Panc1 (cell line): ENCODE results near the gene RNF175. TPM values are rescaled to one million over a fixed set of nuclear protein-coding genes. Genes with fewer than 3 reads are reported as not detected.
"Not testable (repeated sequence)": the region's sequence is repeated elsewhere in the genome, so short reads cannot be mapped to it uniquely, and the experiment has no call there.

Experiments used
- ATAC-seq: fragments of 200-7000 bp; cut with Tn5 transposase; 2 replicates; pipeline ENCODE4 v1.9.1; 2020; ENCODE audit warnings: mild to moderate bottlenecking, moderate library complexity
- BruUV-seq: library from RNA; stranded (reverse); fragments of 400-500 nt; replicated peaks from 2 replicates; lab custom pipeline; 2021; lab: Mats Ljungman, UMichigan
- CTCF ChIA-PET: fragments of 300-600 bp; sonication (Branson Sonifier 250); formaldehyde crosslinking; loops from one replicate; lab custom pipeline; 2022; ENCODE audit warnings: antibody characterized with exemption; lab: Charles Lee
- POLR2A ChIA-PET: fragments of 300-600 bp; sonication (Branson Sonifier 250); formaldehyde crosslinking; loops from one replicate; lab custom pipeline; 2022; ENCODE audit warnings: antibody characterized with exemption; lab: Charles Lee
- DNase-seq: peaks from one replicate; pipeline ENCODE4 v3.0.0-alpha.2; 2010; ENCODE audit warnings: low read depth, low spot score
- H3K27ac ChIP-seq: 2 replicates; pipeline ENCODE4 v1.5.1; 2011; ENCODE audit warnings: mild to moderate bottlenecking, low read length, inconsistent platforms
- H3K27me3 ChIP-seq: fragments of 200-500 bp; sonication (Bioruptor generic); 2 replicates; pipeline ENCODE4 v1.6.0; 2014; ENCODE audit warnings: low read length, inconsistent platforms; ENCODE audit not compliant: control insufficient read depth, insufficient read depth
- H3K36me3 ChIP-seq: fragments of 200-500 bp; sonication (Bioruptor generic); 2 replicates; pipeline ENCODE4 v1.5.1; 2014; ENCODE audit warnings: inconsistent platforms, mild to moderate bottlenecking, low read length, moderate library complexity; ENCODE audit not compliant: control insufficient read depth, insufficient read depth
- H3K4me1 ChIP-seq: 2 replicates; pipeline ENCODE4 v1.5.1; 2011; ENCODE audit warnings: inconsistent platforms, mild to moderate bottlenecking, low read length, moderate library complexity; ENCODE audit not compliant: control insufficient read depth, insufficient read depth
- H3K4me3 ChIP-seq, 2 experiments: 2 replicates each; pipeline ENCODE4 v1.5.1; 2011 to 2012; ENCODE audit warnings: low read depth in 2 of 2, low read length in 2 of 2, mild to moderate bottlenecking in 2 of 2, inconsistent platforms in 1 of 2, moderate library complexity in 1 of 2
- H3K9me3 ChIP-seq: fragments of 200-500 bp; sonication (Bioruptor generic); 2 replicates; pipeline ENCODE4 v1.5.1; 2014; ENCODE audit warnings: low read depth, mild to moderate bottlenecking, inconsistent platforms, low read length, moderate library complexity; ENCODE audit not compliant: control insufficient read depth, insufficient read depth
- CTCF ChIP-seq: fragments of 450-650 bp; IDR thresholded peaks from 2 replicates; pipeline ENCODE4 v1.5.1; 2017; ENCODE audit warnings: mild to moderate bottlenecking
- POLR2AphosphoS5 ChIP-seq: IDR thresholded peaks from 2 replicates; pipeline ENCODE4 v1.6.1; 2012; ENCODE audit warnings: mild to moderate bottlenecking, low read depth, low read length, moderate library complexity
- REST ChIP-seq, 2 experiments: IDR thresholded peaks; 2 replicates each; pipeline ENCODE4 v1.6.1; 2011 to 2012; ENCODE audit warnings: low read depth in 2 of 2, control low read depth in 1 of 2, low read length in 1 of 2, mild to moderate bottlenecking in 1 of 2, moderate library complexity in 1 of 2; ENCODE audit not compliant: insufficient read depth in 1 of 2
- SIN3A ChIP-seq: IDR thresholded peaks from 2 replicates; pipeline ENCODE4 v1.6.1; 2012; ENCODE audit warnings: low read depth, mild to moderate bottlenecking, low read length, moderate library complexity, borderline replicate concordance; ENCODE audit not compliant: insufficient read depth
- TCF7L2 ChIP-seq: IDR thresholded peaks from 2 replicates; pipeline ENCODE4 v1.6.1; 2011; ENCODE audit warnings: mild to moderate bottlenecking, low read depth, low read length, inconsistent platforms
- in situ Hi-C: cut with HindIII; loops from 2 replicates; pipeline ENCODE4 v1.10.0; 2016; ENCODE audit warnings: low sequenced_read_pairs, low pct_unique_long_range_greater_than_20kb
- intact Hi-C: fragments of 100-400 bp; cut with micrococcal nuclease; formaldehyde crosslinking; loops from one replicate; pipeline ENCODE4 v1.10.0; 2022; ENCODE audit not compliant: unreplicated experiment
- total RNA-seq: library from RNA; stranded (reverse); gene quantifications from one replicate; pipeline ENCODE4 v1.2.1, GENCODE V29; 2021; ENCODE audit not compliant: unreplicated experiment

Gene RNF175
- total RNA-seq, 1 experiment from 2014 or later = not detected

- intact Hi-C loops = no loop called here
- no TSS peak for BruUV-seq
- TF ChIP-seq POLR2AphosphoS5 = no peak
- no peak for TF ChIP-seq TCF7L2
- no peak for TF ChIP-seq SIN3A
- TF ChIP-seq REST (IDR thresholded peaks at IDR 0.05; ENCODE audit: insufficient read depth in 1 of 2, low read depth in 2 of 2, low read length in 1 of 2) = no peak
- TF ChIP-seq CTCF = no peak
- Histone ChIP-seq H3K27me3 (no peaks in the 10 kb centered on the region), H3K27ac (no peak overlapping the region), H3K4me3 (no peak overlapping the region), H3K36me3 (no peaks in the 10 kb centered on the region), H3K4me1 (no peaks in the 10 kb centered on the region), H3K9me3 (no peaks in the 10 kb centered on the region)
- DNase-seq = no peak
- CTCF ChIA-PET = no interaction called here
- in situ Hi-C loops = no loop called here
- POLR2A ChIA-PET = no interaction called here
- no peak for ATAC-seq
Measured at GRCh38 chr4:153668647-153669046, 91.2 kb downstream of the RNF175 start.

GRCh38 chr4:153666505-153666904 is 93.3 kb downstream of the RNF175 start:
- H3K9me3 ChIP-seq, H3K4me3 ChIP-seq, H3K36me3 ChIP-seq, CTCF ChIA-PET, ATAC-seq, POLR2A ChIA-PET, BruUV-seq, H3K27me3 ChIP-seq, DNase-seq, H3K4me1 ChIP-seq, H3K27ac ChIP-seq, intact Hi-C loops, in situ Hi-C loops: not testable (repeated sequence)

- DNase-seq (no peak), ATAC-seq (no peak)
- in situ Hi-C loops (no loop called here), intact Hi-C loops (no loop called here)
- CTCF ChIA-PET = no interaction called here
- H3K4me1 ChIP-seq = no peaks in the 10 kb centered on the region
- no peaks in the 10 kb centered on the region for H3K36me3 ChIP-seq
- TF ChIP-seq SIN3A (no peak), POLR2AphosphoS5 (no peak), REST (IDR thresholded peaks at IDR 0.05; ENCODE audit: insufficient read depth in 1 of 2, low read depth in 2 of 2, low read length in 1 of 2) (no peak), TCF7L2 (no peak), CTCF (no peak)
- H3K27me3 ChIP-seq = no peaks in the 10 kb centered on the region
- no peak overlapping the region for H3K27ac ChIP-seq
- H3K9me3 ChIP-seq = no peaks in the 10 kb centered on the region
- no TSS peak for BruUV-seq
- H3K4me3 ChIP-seq = no peak overlapping the region
- POLR2A ChIA-PET = no interaction called here
Measured at GRCh38 chr4:153663667-153664066, 96.2 kb downstream of the RNF175 start.
